BLaER1 treated with 17β-estradiol and CSF1 and Interleukin-3, amounts not matched to agents 10 nM and 100 nM (cell line): ENCODE measurements around the gene GRP.

Source experiments
- H3K27ac ChIP-seq, 11 experiments: shearing (Covaris generic); formaldehyde crosslinking; 2 replicates each; pipeline ENCODE4 v1.8.1; 2022
- H3K27me3 ChIP-seq, 11 experiments: shearing (Covaris generic); formaldehyde crosslinking; 2 replicates each; pipeline ENCODE4 v1.8.1; 2022
- H3K36me3 ChIP-seq, 11 experiments: shearing (Covaris generic); formaldehyde crosslinking; 2 replicates each; pipeline ENCODE4 v1.8.1; 2022
- H3K4me1 ChIP-seq, 10 experiments: shearing (Covaris generic); formaldehyde crosslinking; 2 replicates each; pipeline ENCODE4 v1.8.1; 2022
- H3K4me2 ChIP-seq, 11 experiments: shearing (Covaris generic); formaldehyde crosslinking; 2 replicates each; pipeline ENCODE4 v1.8.1; 2022
- H3K4me3 ChIP-seq, 10 experiments: shearing (Covaris generic); formaldehyde crosslinking; 2 replicates each; pipeline ENCODE4 v1.8.1; 2022
- H3K9ac ChIP-seq, 11 experiments: shearing (Covaris generic); formaldehyde crosslinking; 2 replicates each; pipeline ENCODE4 v1.8.1; 2022
- H3K9me3 ChIP-seq, 11 experiments: shearing (Covaris generic); formaldehyde crosslinking; replicated peaks in 1 of 11; 2 replicates each; pipeline ENCODE4 v1.8.1; 2022
- H4K20me1 ChIP-seq, 11 experiments: shearing (Covaris generic); formaldehyde crosslinking; 2 replicates each; pipeline ENCODE4 v1.8.1; 2022
- Cebpa-rat ChIP-seq, 11 experiments: shearing (Covaris generic); IDR thresholded peaks; 2 replicates each; pipeline ENCODE4 v1.8.1; 2022

Gene GRP

DNA sequence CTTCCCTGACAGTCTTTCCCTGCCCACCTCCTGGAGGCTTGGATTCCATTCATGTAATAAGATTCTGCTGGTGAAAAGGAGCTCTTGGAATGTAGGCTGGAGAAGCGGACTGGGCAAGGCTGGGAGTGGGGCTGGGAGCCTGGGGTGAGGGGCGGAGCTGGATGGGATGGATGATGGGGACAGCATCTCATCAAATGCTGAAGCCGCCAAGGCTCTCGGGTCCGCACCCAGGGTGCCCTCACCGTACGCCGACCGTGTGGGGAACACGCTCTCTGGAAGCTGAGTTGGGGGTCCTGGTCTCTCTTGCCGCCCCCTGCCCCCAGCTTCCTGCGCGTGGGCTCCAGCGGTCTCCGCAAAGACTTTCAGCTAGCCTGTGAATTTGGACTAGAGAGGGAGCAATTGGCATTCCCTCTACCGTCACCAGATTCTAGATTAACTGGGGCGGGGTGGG is 44.2 kb downstream of the GRP start:
- Histone ChIP-seq H3K4me3 (no peak overlapping the region), H3K4me2 (no peak overlapping the region)
- no peak for TF ChIP-seq Cebpa-rat (IDR thresholded peaks at IDR 0.05)

DNA sequence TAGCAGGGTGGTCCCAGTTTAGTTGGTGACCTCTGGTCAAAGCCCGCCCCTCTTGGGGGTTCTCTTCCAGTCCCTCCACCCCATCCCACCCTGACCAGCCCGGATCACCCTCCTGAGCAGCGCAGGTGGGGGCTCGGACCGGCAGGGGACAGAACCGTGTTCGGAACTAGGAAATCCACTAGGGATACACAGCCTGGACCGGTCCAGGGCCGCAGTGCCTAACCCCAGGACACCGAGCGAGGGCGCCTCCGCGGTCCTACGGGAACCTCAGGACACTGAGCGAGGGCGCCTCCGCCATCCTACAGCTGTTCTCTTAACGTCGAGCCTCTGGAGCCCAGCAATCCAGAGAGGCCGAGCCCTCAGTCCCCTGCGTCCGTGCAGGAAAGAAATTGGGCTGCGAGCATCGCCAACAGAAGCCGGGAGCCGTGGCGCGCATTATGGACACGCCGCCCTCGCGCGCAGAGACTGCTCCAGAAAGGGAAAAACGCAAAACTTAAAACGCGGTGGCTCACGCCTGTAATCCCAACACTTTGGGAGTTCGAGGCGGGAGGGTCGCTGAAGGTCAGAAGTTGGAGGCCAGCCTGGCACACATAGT is 44.8 kb downstream of the GRP start:
- H3K27ac ChIP-seq, result no peak overlapping the region
- no peak for TF ChIP-seq Cebpa-rat (IDR thresholded peaks at IDR 0.05)
- H3K27me3 ChIP-seq, result peaks cover 58 to 72% (median 68%) of the 10 kb centered on the region in 11 experiments
- peaks cover 0 to 9% (median 5%) of the 10 kb centered on the region in 10 experiments; a peak in 5 of 20 replicates for H3K4me1 ChIP-seq
- no peak overlapping the region for H3K4me3 ChIP-seq
- no peak overlapping the region for H3K9ac ChIP-seq
- H4K20me1 ChIP-seq, result peaks cover 0 to 7% (median 0%) of the 10 kb centered on the region in 11 experiments; a peak in 2 of 22 replicates
- H3K9me3 ChIP-seq, result peaks cover 25 to 52% (median 36%) of the 10 kb centered on the region in 11 experiments
- no peaks in the 10 kb centered on the region for H3K36me3 ChIP-seq
- H3K4me2 ChIP-seq, result no peak overlapping the region

More for the DNA sequence above, 44.2 kb downstream of the GRP start:
- Histone ChIP-seq H3K4me1 (peaks cover 0 to 6% (median under 1%) of the 10 kb centered on the region in 10 experiments; a peak in 3 of 20 replicates), H3K9me3 (peaks cover 19 to 46% (median 30%) of the 10 kb centered on the region in 11 experiments), H3K36me3 (no peaks in the 10 kb centered on the region), H3K27me3 (peaks cover 52 to 66% (median 62%) of the 10 kb centered on the region in 11 experiments), H4K20me1 (peaks cover 0 to 7% (median 0%) of the 10 kb centered on the region in 11 experiments; a peak in 2 of 22 replicates), H3K9ac (no peak overlapping the region), H3K27ac (no peak overlapping the region)

DNA sequence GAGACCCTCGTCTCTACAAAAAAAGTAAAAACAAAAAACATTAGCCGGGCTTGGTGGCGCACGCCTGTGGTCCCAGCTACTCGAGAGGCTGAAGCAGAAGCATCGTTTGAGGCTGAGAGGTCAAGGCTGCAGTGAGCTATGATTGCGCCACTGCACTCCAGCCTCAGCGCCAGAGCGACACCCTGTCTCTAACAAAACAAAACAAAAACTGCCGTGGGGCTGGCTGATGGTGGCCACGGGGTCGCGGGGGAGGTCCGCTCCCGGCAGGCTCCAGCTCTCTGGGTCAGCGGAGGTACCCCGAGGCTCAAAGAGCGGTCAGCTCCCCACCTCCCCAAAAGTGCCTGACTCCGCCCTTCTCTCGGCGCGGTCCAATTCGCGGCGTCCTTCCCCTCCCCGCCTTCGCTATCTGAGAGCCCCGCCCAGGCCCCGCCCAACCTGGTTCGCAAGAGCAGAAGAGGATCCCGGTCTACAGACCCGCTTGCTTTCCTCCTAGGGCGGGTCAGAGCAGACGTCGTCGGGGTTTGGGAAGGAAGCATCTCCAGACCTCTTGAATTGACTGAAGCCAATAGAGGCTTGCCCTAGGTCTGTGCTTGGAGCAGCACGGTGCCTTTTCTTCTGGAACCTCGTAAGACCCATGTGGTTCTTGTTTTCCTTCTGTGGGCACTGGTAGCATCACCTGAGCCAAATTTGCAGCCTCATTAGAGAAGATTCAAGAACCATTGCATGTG is 45.5 kb downstream of the GRP start:
- Histone ChIP-seq H3K4me3 (no peak overlapping the region), H3K36me3 (no peaks in the 10 kb centered on the region), H3K9me3 (peaks cover 29 to 58% (median 37%) of the 10 kb centered on the region in 11 experiments), H3K27ac (no peak overlapping the region), H4K20me1 (peaks cover 0 to 7% (median 0%) of the 10 kb centered on the region in 11 experiments; a peak in 3 of 22 replicates), H3K4me1 (peaks cover 0 to 9% (median 5%) of the 10 kb centered on the region in 10 experiments; a peak in 5 of 20 replicates), H3K9ac (no peak overlapping the region), H3K27me3 (peaks cover 64 to 79% (median 74%) of the 10 kb centered on the region in 11 experiments), H3K4me2 (no peak overlapping the region)
- TF ChIP-seq Cebpa-rat (IDR thresholded peaks at IDR 0.05), result no peak

DNA sequence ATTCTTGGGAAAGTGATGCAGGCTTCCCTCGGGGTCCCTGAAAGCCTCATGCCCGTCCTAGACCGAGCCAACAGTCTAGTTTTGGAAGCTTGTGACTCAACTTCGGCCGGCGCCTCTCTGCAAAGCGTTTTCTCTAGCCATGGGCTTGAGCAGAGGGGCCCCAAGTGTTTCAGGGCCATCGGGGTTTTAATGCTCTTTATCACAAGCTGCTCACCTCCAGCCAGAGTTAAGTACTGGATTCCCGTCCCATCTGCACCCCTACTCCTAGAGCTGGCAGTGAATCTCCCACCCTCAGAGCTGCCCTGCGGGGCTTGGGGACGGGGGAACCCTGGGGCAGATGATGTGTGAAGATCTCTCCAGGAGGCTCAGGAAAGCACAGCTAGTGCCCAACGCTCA is 46.0 kb downstream of the GRP start:
- Histone ChIP-seq H3K9ac (no peak overlapping the region), H4K20me1 (peaks cover 0 to 7% (median 0%) of the 10 kb centered on the region in 11 experiments; a peak in 3 of 22 replicates), H3K4me3 (no peak overlapping the region), H3K4me2 (no peak overlapping the region), H3K36me3 (no peaks in the 10 kb centered on the region), H3K4me1 (peaks cover 0 to 9% (median 5%) of the 10 kb centered on the region in 10 experiments; a peak in 5 of 20 replicates), H3K27me3 (peaks cover 70 to 84% (median 80%) of the 10 kb centered on the region in 11 experiments), H3K9me3 (peaks cover 30 to 64% (median 43%) of the 10 kb centered on the region in 11 experiments), H3K27ac (no peak overlapping the region)
- no peak for TF ChIP-seq Cebpa-rat (IDR thresholded peaks at IDR 0.05)

DNA sequence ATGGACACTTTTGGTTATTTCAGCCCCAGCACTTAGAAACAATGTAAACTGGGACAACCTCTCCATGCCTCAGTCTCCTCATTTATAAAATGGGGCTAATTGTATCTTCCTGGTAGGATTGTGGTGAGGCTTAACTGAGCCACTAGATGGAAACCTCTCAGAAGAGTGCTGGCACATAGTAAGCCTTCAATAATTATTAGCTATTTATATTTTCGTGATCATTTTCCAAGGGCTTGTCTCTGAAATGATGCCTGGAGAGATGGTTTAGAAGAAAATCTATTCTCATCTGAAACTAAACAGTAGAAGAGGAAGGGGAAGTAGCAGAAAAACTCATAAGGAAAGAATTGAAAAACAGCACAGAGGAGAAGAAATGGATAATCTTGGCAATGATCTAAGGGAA is 46.5 kb downstream of the GRP start:
- H3K27ac ChIP-seq, result no peak overlapping the region
- H3K9me3 ChIP-seq, result peaks cover 34 to 69% (median 48%) of the 10 kb centered on the region in 11 experiments
- no peak overlapping the region for H3K4me3 ChIP-seq
- H3K4me1 ChIP-seq, result peaks cover 0 to 9% (median 5%) of the 10 kb centered on the region in 10 experiments; a peak in 5 of 20 replicates
- TF ChIP-seq Cebpa-rat (IDR thresholded peaks at IDR 0.05), result no peak
- no peak overlapping the region for H3K9ac ChIP-seq
- H3K4me2 ChIP-seq, result no peak overlapping the region
- H4K20me1 ChIP-seq, result peaks cover 0 to 7% (median 0%) of the 10 kb centered on the region in 11 experiments; a peak in 3 of 22 replicates
- H3K36me3 ChIP-seq, result no peaks in the 10 kb centered on the region
- H3K27me3 ChIP-seq, result peaks cover 75 to 89% (median 85%) of the 10 kb centered on the region in 11 experiments

DNA sequence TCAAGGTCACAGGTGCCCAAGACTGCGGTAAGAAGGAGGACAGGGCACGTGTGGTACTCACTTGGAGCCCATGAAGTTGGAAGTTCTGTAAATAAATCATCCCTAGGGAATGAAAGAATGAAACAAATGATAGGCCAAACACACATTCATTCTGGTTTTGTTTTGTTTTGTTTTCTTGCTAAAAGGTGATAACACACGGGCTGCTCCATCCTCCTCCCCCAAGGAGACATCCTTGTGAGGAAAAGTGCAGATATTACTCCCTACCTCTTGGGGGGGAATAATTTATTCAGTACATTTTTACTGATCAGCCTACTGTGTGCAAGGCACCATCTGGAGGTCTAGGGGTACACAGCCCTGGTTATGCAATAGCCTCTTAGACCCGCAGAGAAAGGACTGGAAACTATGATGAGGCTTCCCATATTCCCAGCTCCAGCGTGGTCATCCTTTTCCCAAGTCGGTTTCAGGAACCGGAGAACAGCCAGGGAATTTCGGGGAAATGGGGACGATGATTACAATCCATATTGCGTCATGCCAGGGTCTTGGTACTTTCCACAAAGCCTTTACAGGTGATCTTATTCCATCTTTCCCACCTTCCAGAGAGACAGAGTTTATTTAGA is 47.0 kb downstream of the GRP start:
- Histone ChIP-seq H4K20me1 (peaks cover 0 to 7% (median 0%) of the 10 kb centered on the region in 11 experiments; a peak in 3 of 22 replicates), H3K27me3 (peaks cover 80 to 94% (median 90%) of the 10 kb centered on the region in 11 experiments), H3K4me3 (no peak overlapping the region), H3K4me1 (peaks cover 0 to 9% (median 5%) of the 10 kb centered on the region in 10 experiments; a peak in 5 of 20 replicates), H3K36me3 (no peaks in the 10 kb centered on the region), H3K9me3 (peaks cover 40 to 74% (median 53%) of the 10 kb centered on the region in 11 experiments), H3K27ac (no peak overlapping the region), H3K9ac (no peak overlapping the region), H3K4me2 (no peak overlapping the region)
- peak in 2 of 11 experiments; percentile 10 to 37; a peak in 2 of 22 replicates for TF ChIP-seq Cebpa-rat (IDR thresholded peaks at IDR 0.05)

DNA sequence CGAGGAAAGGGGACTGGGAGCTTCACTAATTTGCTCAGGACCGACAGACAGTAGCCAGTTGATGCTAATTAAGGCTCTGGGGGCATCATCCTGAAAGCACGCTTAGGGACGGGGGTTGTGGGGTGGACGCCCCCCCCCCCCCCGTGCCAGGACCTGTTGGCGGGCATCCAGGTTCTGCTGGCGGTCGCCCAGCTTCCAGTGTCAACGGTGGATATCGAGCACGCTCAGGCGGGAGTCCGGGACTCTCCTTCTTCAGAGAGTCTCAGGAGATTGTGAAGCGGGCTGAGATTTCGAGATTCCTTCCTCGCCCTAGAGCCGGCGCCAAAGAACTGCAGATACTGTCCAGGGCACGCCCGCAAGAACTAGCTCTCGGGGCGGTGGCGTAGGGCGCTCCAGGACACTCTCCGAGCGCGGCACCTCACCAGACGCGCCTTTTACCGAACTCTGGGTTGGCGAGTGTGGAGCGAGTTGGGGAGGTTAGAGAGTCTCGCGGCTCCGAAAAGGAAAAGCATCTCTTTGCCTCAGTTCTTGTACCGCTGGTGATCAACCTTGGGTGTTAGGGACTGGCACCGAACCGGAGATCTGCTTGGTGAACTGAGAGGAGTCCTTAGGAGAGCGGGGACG is 47.7 kb downstream of the GRP start:
- Histone ChIP-seq H4K20me1 (peaks cover 0 to 7% (median 0%) of the 10 kb centered on the region in 11 experiments; a peak in 3 of 22 replicates), H3K27ac (no peak overlapping the region), H3K4me2 (no peak overlapping the region), H3K4me1 (peaks cover 0 to 9% (median 5%) of the 10 kb centered on the region in 10 experiments; a peak in 5 of 20 replicates), H3K9ac (no peak overlapping the region), H3K4me3 (0 out of 20 replicates have a peak overlapping the region, but pooled peaks of 1 of the 10 experiments have one; percentile 66), H3K9me3 (peaks cover 46 to 80% (median 59%) of the 10 kb centered on the region in 11 experiments), H3K27me3 (peaks cover 86 to 100% (median 97%) of the 10 kb centered on the region in 11 experiments), H3K36me3 (no peaks in the 10 kb centered on the region)
- TF ChIP-seq Cebpa-rat (IDR thresholded peaks at IDR 0.05), result no peak

DNA sequence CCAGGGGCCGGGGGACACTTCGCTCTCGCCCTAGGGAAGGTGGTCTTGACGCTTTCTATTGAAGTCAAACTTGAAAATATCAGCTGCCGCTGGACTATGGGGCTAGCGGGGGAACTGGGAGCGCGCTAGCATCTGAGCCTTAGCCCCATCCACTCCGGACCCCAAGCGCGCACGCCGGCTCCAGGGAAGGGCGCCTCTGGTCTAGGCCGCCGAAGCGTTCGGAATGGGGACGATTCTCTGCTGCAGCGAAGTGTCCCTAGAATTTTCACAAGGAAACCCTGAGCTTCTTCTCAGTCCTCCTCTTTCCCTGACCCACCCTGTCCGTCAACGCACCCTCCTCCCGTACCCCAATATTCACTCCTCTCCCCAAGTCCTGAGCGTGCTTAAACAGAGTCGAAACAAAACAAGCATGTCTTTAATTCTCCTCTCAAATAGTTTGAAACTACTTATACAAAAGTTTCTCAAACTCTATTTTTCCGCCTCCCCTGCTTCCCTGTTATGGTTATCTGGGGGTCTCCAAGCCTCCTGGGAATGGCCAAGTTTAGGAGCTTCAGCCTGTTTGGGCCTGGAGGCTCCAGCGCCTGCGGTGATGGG is 48.3 kb downstream of the GRP start:
- H3K36me3 ChIP-seq, result no peaks in the 10 kb centered on the region
- H3K9ac ChIP-seq, result no peak overlapping the region
- peak overlapping the region in 9 of 10 experiments; percentile 41 to 66 (median 50); a peak in 13 of 20 replicates for H3K4me3 ChIP-seq
- no peak for TF ChIP-seq Cebpa-rat (IDR thresholded peaks at IDR 0.05)
- H3K4me2 ChIP-seq, result peak overlapping the region in 8 of 11 experiments; percentile 60 to 82 (median 68); a peak in 11 of 22 replicates
- no peak overlapping the region for H3K27ac ChIP-seq
- H4K20me1 ChIP-seq, result peaks cover 0 to 7% (median 0%) of the 10 kb centered on the region in 11 experiments; a peak in 3 of 22 replicates
- peaks cover 0 to 9% (median 5%) of the 10 kb centered on the region in 10 experiments; a peak in 5 of 20 replicates for H3K4me1 ChIP-seq
- H3K27me3 ChIP-seq, result peaks cover 93 to 100% (median 100%) of the 10 kb centered on the region in 11 experiments
- H3K9me3 ChIP-seq, result peaks cover 52 to 87% (median 65%) of the 10 kb centered on the region in 11 experiments
